IMR-90 (cell line): Measurements from ENCODE around the gene IFFO2. TPM values are rescaled to one million over a fixed set of nuclear protein-coding genes. Genes with fewer than 3 reads are reported as not detected.

Experiments
- ATAC-seq: fragments of 200-7000 bp; cut with Tn5 transposase; 2 replicates; pipeline ENCODE4 v1.9.1; 2020; ENCODE audit warnings: low read depth, mild to moderate bottlenecking, moderate library complexity
- BruUV-seq: library from RNA; stranded (reverse); fragments of 400-500 nt; replicated peaks from 2 replicates; lab custom pipeline; 2021; lab: Mats Ljungman, UMichigan
- CTCF ChIA-PET: fragments of 300-600 bp; formaldehyde crosslinking; extraction: SDS; loops from one replicate; lab custom pipeline; 2021; ENCODE audit warnings: antibody characterized with exemption; lab: Yijun Ruan, JAX
- POLR2A ChIA-PET: fragments of 300-600 bp; sonication (Branson Sonifier 250); formaldehyde crosslinking; loops from one replicate; lab custom pipeline; 2022; ENCODE audit warnings: antibody characterized with exemption; ENCODE audit not compliant: unreplicated experiment; lab: Charles Lee
- DNase-seq: peaks from one replicate; pipeline ENCODE4 v3.0.0; 2013
- H2AFZ ChIP-seq: replicated peaks from 2 replicates; pipeline ENCODE3; 2013; ENCODE audit warnings: low read length, mild to moderate bottlenecking; ENCODE audit not compliant: poor library complexity
- H2AK5ac ChIP-seq: 2 replicates; pipeline ENCODE4 v1.6.1; 2013; ENCODE audit warnings: low read depth, low read length, inconsistent platforms
- H2AK9ac ChIP-seq: replicated peaks from 2 replicates; pipeline ENCODE3; 2013; ENCODE audit warnings: mild to moderate bottlenecking, low read depth, low read length, moderate library complexity; ENCODE audit not compliant: poor library complexity
- H2BK120ac ChIP-seq: 2 replicates; pipeline ENCODE4 v1.6.1; 2013; ENCODE audit warnings: low read depth, low read length, inconsistent platforms
- H2BK15ac ChIP-seq: 3 replicates; pipeline ENCODE4 v1.6.1; 2013; ENCODE audit warnings: low read depth, low read length, inconsistent platforms
- H2BK20ac ChIP-seq: 2 replicates; pipeline ENCODE4 v1.6.1; 2013; ENCODE audit warnings: low read depth, mild to moderate bottlenecking, inconsistent platforms, low read length, moderate library complexity
- H2BK5ac ChIP-seq: 2 replicates; pipeline ENCODE4 v1.6.1; 2013; ENCODE audit warnings: mild to moderate bottlenecking, low read depth, low read length, inconsistent platforms; ENCODE audit not compliant: poor library complexity, severe bottlenecking
- H3K14ac ChIP-seq: replicated peaks from 2 replicates; pipeline ENCODE4 v1.6.1; 2013; ENCODE audit warnings: low read depth, low read length, inconsistent platforms
- H3K18ac ChIP-seq: 2 replicates; pipeline ENCODE4 v1.6.1; 2013; ENCODE audit warnings: low read depth, low read length, control low read depth
- H3K23ac ChIP-seq: 2 replicates; pipeline ENCODE4 v1.6.1; 2013; ENCODE audit warnings: low read depth, low read length, inconsistent platforms
- H3K27ac ChIP-seq: 2 replicates; pipeline ENCODE4 v1.5.1; 2013; ENCODE audit warnings: mild to moderate bottlenecking, control low read depth, low read length; ENCODE audit not compliant: insufficient read depth
- H3K27me3 ChIP-seq: 2 replicates; pipeline ENCODE4 v1.6.1; 2013; ENCODE audit warnings: low read length; ENCODE audit not compliant: control insufficient read depth, insufficient read depth
- H3K36me3 ChIP-seq: 2 replicates; pipeline ENCODE4 v1.6.1; 2013; ENCODE audit warnings: low read length, mixed read lengths; ENCODE audit not compliant: control insufficient read depth, insufficient read depth
- H3K4ac ChIP-seq: 2 replicates; pipeline ENCODE4 v1.6.1; 2013; ENCODE audit warnings: low read depth, low read length, inconsistent platforms
- H3K4me1 ChIP-seq: 2 replicates; pipeline ENCODE4 v1.6.1; 2013; ENCODE audit warnings: low read length, mixed read lengths; ENCODE audit not compliant: control insufficient read depth, insufficient read depth
- H3K4me2 ChIP-seq: 2 replicates; pipeline ENCODE4 v1.6.1; 2013; ENCODE audit warnings: low read depth, mild to moderate bottlenecking, control low read depth, low read length, moderate library complexity
- H3K4me3 ChIP-seq: 2 replicates; pipeline ENCODE4 v1.5.1; 2013; ENCODE audit warnings: low read depth, mild to moderate bottlenecking, control low read depth, low read length, moderate library complexity; ENCODE audit not compliant: insufficient read depth
- H3K56ac ChIP-seq: 2 replicates; pipeline ENCODE4 v1.6.1; 2013; ENCODE audit warnings: low read length, inconsistent platforms; ENCODE audit not compliant: insufficient read depth; ENCODE audit errors: extremely low read depth
- H3K79me1 ChIP-seq, 2 experiments: 2 replicates each; pipeline ENCODE4 v1.6.1; 2013; ENCODE audit warnings: low read length in 2 of 2, inconsistent platforms in 1 of 2, low read depth in 1 of 2
- H3K9ac ChIP-seq: 2 replicates; pipeline ENCODE4 v1.6.1; 2013; ENCODE audit warnings: low read depth, low read length, control low read depth
- H3K9me1 ChIP-seq: 2 replicates; pipeline ENCODE4 v1.6.1; 2013; ENCODE audit warnings: low read length, inconsistent platforms; ENCODE audit not compliant: insufficient read depth
- H3K9me3 ChIP-seq: 2 replicates; pipeline ENCODE4 v1.6.1; 2013; ENCODE audit warnings: low read length; ENCODE audit not compliant: control insufficient read depth, insufficient read depth
- H4K20me1 ChIP-seq: 2 replicates; pipeline ENCODE4 v1.6.1; 2013; ENCODE audit warnings: low read length, inconsistent platforms; ENCODE audit not compliant: insufficient read depth
- H4K5ac ChIP-seq: 2 replicates; pipeline ENCODE4 v1.6.1; 2013; ENCODE audit warnings: mild to moderate bottlenecking, low read depth, low read length, control low read depth
- H4K8ac ChIP-seq, 2 experiments: 2 replicates each; pipeline ENCODE4 v1.6.1; 2013; ENCODE audit warnings: low read depth in 2 of 2, low read length in 2 of 2, control low read depth in 1 of 2, inconsistent platforms in 1 of 2
- H4K91ac ChIP-seq: 2 replicates; pipeline ENCODE4 v1.6.1; 2013; ENCODE audit warnings: low read depth, low read length, inconsistent platforms; ENCODE audit not compliant: insufficient read depth
- BHLHE40 ChIP-seq: fragments of 150-350 bp; IDR thresholded peaks from 2 replicates; pipeline ENCODE4 v1.6.1; 2016; ENCODE audit warnings: mild to moderate bottlenecking, low read depth, low read length
- CEBPB ChIP-seq: IDR thresholded peaks from 2 replicates; pipeline ENCODE4 v1.6.1; 2012; ENCODE audit warnings: low read depth, low read length, improper control_type of control experiment
- CHD1 ChIP-seq: IDR thresholded peaks from 2 replicates; pipeline ENCODE4 v1.6.1; 2012; ENCODE audit warnings: low read depth, low read length, improper control_type of control experiment
- CTCF ChIP-seq: conservative IDR thresholded peaks from 2 replicates; pipeline ENCODE4 v1.5.1; 2012; ENCODE audit warnings: mild to moderate bottlenecking, low read depth, low read length, improper control_type of control experiment
- ELK1 ChIP-seq: fragments of 150-350 bp; IDR thresholded peaks from 2 replicates; pipeline ENCODE4 v1.6.1; 2016; ENCODE audit warnings: low read depth, mild to moderate bottlenecking, low read length, moderate library complexity, borderline replicate concordance
- MAFK ChIP-seq: IDR thresholded peaks from 2 replicates; pipeline ENCODE4 v1.6.1; 2012; ENCODE audit warnings: low read depth, low read length, improper control_type of control experiment
- MAZ ChIP-seq: IDR thresholded peaks from 2 replicates; pipeline ENCODE4 v1.6.1; 2012; ENCODE audit warnings: low read depth, mild to moderate bottlenecking, low read length, improper control_type of control experiment, moderate library complexity, borderline replicate concordance
- NFE2L2 ChIP-seq: fragments of 150-350 bp; IDR thresholded peaks from 2 replicates; pipeline ENCODE4 v1.6.1; 2016; ENCODE audit warnings: low read depth, mild to moderate bottlenecking, low read length
- RAD21 ChIP-seq: IDR thresholded peaks from 2 replicates; pipeline ENCODE4 v1.6.1; 2012; ENCODE audit warnings: low read length, improper control_type of control experiment
- RCOR1 ChIP-seq: IDR thresholded peaks from 2 replicates; pipeline ENCODE4 v1.6.1; 2012; ENCODE audit warnings: mild to moderate bottlenecking, low read length, improper control_type of control experiment; ENCODE audit not compliant: insufficient replicate concordance
- RFX5 ChIP-seq: IDR thresholded peaks from 2 replicates; pipeline ENCODE4 v1.8.0; 2012; ENCODE audit warnings: low read depth, mild to moderate bottlenecking, low read length, moderate library complexity
- SMC3 ChIP-seq: fragments of 150-350 bp; IDR thresholded peaks from 2 replicates; pipeline ENCODE4 v1.6.1; 2016; ENCODE audit warnings: low read depth, mild to moderate bottlenecking, antibody characterized with exemption, low read length, moderate library complexity
- WGBS, 2 experiments: methylation state at CpG; one replicate each; pipeline versions ENCODE4 v1.1.5 to v1.1.7; 2013; ENCODE audit warnings: missing lambda C conversion rate in 2 of 2; ENCODE audit not compliant: insufficient read length in 1 of 2; ENCODE audit errors: extremely low coverage in 2 of 2; 5-methylcytosine and 5-hydroxymethylcytosine counted together
- dilution Hi-C: fragments of 300-500 bp; cut with HindIII; formaldehyde crosslinking; loops from one replicate; pipeline ENCODE4 v1.14.3; 2018; ENCODE audit warnings: low sequenced_read_pairs; ENCODE audit not compliant: unreplicated experiment
- in situ Hi-C: fragments of 300-500 bp; cut with MboI; formaldehyde crosslinking; loops from 3 replicates; pipeline ENCODE4 v1.14.3; 2019; ENCODE audit warnings: low sequenced_read_pairs, inconsistent platforms, mixed read lengths
- intact Hi-C: fragments of 100-400 bp; cut with micrococcal nuclease; formaldehyde crosslinking; loops from 2 replicates; pipeline ENCODE4 v1.10.0; 2022
- polyA plus RNA-seq, 3 experiments: library from polyadenylated mRNA; depleted of rRNA; stranded (reverse); fragments of >200 nt; gene quantifications; 2 replicates each; pipeline ENCODE4 v1.2.3, GENCODE V29; 2012; ENCODE audit warnings: low replicate concordance in 1 of 3
- total RNA-seq: library from RNA; depleted of rRNA; stranded (reverse); fragments of >200 nt; gene quantifications from 2 replicates; pipeline ENCODE4 v1.2.3, GENCODE V29; 2012

IFFO2 gene
- total and polyA plus RNA-seq, 2 of the 4 experiments (the other 2 are of a cell fraction) = 14.5 to 18.2 TPM

- Histone ChIP-seq H4K91ac (no peak overlapping the region), H3K79me1 (peaks cover 0 to 9% of the 10 kb centered on the region in 2 experiments; a peak in 2 of 4 replicates), H2BK120ac (no peak overlapping the region), H3K14ac (no peak overlapping the region), H3K27me3 (peaks cover 6% of the 10 kb centered on the region; the same call in 1 of the 2 replicates), H3K18ac (no peak overlapping the region), H2AFZ (no peak overlapping the region), H3K9ac (no peak overlapping the region), H2BK5ac (no peak overlapping the region), H3K4me2 (no peak overlapping the region), H2AK5ac (no peak overlapping the region), H2BK20ac (no peak overlapping the region), H4K8ac (no peak overlapping the region), H3K4ac (no peak overlapping the region), H3K4me3 (no peak overlapping the region), H4K5ac (no peak overlapping the region), H3K23ac (no peak overlapping the region), H3K9me1 (no peaks in the 10 kb centered on the region; the same call in 1 of the 2 replicates), H3K36me3 (no peaks in the 10 kb centered on the region), H3K56ac (no peak overlapping the region), H3K27ac (no peak overlapping the region), H2BK15ac (no peak overlapping the region), H3K9me3 (no peaks in the 10 kb centered on the region), H3K4me1 (peaks cover 7% of the 10 kb centered on the region), H2AK9ac (no peak overlapping the region), H4K20me1 (peaks cover 11% of the 10 kb centered on the region)
- ChIA-PET CTCF (interaction anchor here (1.0 kb wide), 1 partner anchor 47 kb away, joined by 3 read pairs; no protein-coding TSS in a partner anchor), POLR2A (no interaction called here)
- dilution Hi-C loops (no loop called here), intact Hi-C loops (loop anchor here (5.0 kb wide), 1 partner anchor 53 kb away; no protein-coding TSS in a partner anchor), in situ Hi-C loops (no loop called here)
- TF ChIP-seq ELK1 (no peak), RCOR1 (no peak), BHLHE40 (no peak), CHD1 (no peak), MAFK (no peak), CEBPB (no peak), RFX5 (no peak), MAZ (no peak), SMC3 (no peak), RAD21 (no peak), NFE2L2 (no peak), CTCF (no peak)
- no TSS peak for BruUV-seq
- WGBS, 2 experiments = no CpG with 5 or more reads among the region's 4 CpGs
- ATAC-seq (no peak), DNase-seq (no peak)
Observed at GRCh38 chr1:18959591-18959990, 3.1 kb upstream of the IFFO2 start.
